ELF-1 (cell line): Measurements from ENCODE around the gene EEF2KMT.
A peak's percentile ranks its signal among the peaks of the same experiment; 100 is the strongest.
"Not testable (repeated sequence)": the region's sequence is repeated elsewhere in the genome, so short reads cannot be mapped to it uniquely, and the experiment has no call there.

Experiments used
- DNase-seq: peaks from one replicate; pipeline ENCODE4 v3.0.0-alpha.2; 2016; ENCODE audit warnings: low read depth, low spot score

The EEF2KMT gene

GRCh38 chr16:5095145-5095830 is 2.3 kb downstream of the EEF2KMT start:
- DNase-seq: not testable (repeated sequence)

- DNase-seq: not testable (repeated sequence)
Measured at GRCh38 chr16:5093746-5094145, 3.8 kb downstream of the EEF2KMT start.

DNA sequence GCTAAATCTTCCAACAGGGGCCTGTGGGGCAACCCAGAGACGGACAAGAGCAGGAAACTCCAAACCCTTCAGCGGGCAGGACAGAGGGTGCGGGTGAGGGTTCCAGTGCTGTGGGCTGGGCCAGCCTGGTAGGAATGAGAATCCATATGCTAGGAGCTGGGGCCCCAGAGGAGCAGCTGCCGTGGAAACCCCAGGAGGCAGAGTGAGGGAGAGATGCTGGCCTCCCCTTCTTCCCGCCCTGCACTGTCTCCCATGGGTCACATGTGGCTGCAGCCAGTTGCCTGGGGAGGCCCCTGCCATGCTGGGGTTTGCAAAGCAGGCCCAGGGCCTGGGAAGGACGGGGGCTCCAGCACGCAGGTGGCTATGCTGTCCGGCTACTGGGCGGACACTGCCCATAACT is 4.5 kb downstream of the EEF2KMT start:
- DNase-seq: not testable (repeated sequence)

DNA sequence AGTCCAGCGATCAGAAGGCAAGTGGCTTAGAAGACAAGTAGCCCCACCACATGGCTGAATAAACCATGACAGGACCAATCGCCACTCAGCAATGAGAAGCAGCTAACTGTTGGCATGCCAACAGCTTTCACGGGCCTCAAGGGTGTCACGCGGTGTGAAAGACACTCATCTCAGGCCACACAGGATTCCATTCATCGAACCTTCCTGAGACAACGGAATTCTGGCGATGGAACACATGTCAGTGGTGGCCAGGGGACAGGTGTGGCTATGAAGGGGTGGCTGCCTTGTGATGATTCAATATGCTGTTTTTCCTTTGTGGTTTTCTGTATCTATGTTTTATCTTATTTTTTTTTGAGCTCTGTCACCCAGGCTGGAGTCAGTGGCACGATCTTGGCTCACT is 7.0 kb downstream of the EEF2KMT start:
- not testable (repeated sequence) for DNase-seq

DNA sequence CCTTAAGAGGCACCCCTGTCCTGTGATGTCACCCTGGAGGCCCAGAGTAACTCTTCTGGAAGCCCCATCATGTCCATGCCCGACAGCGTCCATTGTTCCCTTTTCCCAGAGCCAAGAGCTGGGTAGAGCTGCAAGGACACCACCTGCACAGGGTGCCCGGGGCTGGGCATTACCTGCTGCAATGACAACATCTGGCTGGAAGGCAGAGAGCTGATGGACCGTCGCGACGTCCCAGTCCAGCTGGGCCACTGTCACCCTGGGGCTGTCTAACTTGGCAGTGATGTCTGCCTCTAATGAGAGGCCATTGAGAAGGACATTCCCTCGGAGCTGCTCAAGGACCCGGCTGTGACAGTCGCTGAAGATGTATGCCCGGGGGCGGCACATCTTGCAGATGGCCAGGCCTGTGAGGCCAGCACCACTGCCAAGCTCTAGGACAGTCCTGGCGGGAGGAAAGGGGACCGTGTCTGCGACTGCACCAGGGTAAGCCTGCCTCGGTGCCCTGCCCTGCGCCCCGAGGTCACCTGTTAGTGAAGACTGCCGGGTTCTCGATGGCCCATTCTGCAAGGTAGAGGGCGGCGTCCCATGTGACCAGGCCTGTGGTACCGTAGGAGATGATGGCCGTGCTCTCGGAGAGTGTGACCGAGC is 7.6 kb downstream of the EEF2KMT start:
- not testable (repeated sequence) for DNase-seq

DNA sequence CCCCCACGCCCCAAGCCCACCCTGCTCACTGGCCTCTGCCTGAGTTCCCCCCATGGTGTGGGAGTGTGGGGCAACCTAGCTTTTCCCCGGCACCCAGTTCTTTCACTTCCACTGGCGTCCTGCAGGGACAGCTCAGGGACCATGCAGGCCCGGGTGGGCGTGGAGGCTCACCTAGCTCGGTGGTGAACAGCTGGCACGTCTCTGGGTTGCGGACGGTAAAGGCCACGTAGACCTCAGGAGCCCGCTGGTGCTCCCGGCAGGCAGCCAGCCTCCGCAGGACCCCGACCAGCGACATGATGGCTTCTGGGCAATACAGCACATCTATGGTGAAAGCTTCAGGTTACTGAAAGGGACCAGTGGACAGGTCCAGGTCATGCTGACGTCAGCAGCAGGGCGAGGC is 8.7 kb downstream of the EEF2KMT start:
- not testable (repeated sequence) for DNase-seq

DNA sequence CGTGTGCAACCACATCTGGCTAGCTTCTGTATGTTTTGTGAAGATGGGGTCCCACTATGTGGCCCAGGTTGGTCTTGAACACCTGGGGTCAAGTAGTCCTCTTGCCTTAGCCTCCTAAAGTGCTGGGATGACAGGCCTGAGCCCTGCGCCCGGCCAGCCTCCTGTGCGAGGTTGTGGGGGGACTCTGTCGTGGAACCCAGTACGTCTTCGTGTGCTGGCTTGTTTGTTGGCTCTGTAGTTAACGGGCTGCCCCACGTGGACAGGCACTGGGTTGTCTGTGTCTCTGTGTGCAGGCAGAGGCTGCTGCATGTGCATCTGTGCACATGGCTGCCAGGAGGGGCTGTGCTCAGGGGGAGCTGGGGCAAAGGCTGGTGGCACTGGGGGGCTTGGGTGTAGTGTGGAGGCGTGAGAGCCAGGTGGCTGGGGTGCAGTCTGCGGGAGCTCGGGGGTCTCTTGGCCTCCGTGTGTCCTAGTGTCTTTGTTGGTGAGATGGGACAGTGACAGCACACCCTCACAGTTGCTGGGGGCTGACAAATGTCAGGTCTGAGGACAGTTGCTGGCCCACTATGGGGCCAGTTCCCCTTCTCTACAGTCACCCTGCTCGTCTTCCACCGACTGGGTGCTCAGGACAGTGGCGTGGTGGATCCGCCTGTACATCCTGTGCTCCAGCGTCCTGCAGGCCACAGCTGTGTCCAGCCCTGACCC is 9.4 kb downstream of the EEF2KMT start:
- DNase-seq: not testable (repeated sequence)

GRCh38 chr16:5085716-5086115 is 11.9 kb downstream of the EEF2KMT start:
- DNase-seq: not testable (repeated sequence)

DNA sequence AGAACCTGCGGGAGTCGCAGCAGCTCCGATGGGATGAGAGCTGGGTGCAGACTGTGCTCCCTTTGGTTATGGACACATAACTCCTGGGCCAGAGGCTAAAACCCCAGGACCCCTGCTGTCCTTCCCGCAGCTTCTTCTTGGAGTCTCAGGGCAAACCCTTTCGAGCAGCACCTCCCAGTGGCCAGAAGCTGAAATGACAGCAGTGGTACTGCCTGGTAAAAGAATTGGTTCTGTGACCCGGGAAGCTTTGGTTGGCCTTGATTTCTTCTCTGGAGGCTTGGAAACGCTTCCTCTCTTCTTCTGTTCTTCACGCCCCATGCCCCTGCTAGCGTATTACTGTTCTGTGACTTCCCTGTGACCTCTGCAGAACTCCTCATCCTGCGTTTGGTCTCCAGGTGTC is 12.8 kb downstream of the EEF2KMT start:
- peak; percentile 87 for DNase-seq

- DNase-seq: not testable (repeated sequence)
Measured at GRCh38 chr16:5084099-5084731, 13.4 kb downstream of the EEF2KMT start.

DNA sequence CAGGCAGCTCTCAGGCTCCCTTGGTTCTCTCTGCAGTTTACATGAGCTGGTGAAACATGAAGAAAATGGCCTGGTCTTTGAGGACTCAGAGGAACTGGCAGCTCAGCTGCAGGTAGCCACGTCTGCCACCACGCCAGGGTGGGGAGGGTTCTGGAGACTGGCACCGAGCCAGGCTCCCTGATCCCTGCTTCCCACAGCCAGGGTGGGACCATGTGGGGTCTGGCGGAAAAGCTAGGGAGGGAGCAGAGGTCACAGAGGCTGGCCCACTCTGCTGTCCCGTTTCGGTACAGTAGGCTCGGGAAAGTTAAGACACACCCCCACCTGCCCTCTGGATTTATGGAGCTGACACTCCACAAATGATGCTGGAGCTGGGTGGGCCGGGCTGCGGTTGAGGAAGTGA is 13.9 kb downstream of the EEF2KMT start:
- not testable (repeated sequence) for DNase-seq

- DNase-seq: not testable (repeated sequence)
Measured at GRCh38 chr16:5080996-5081395, 16.6 kb downstream of the EEF2KMT start.

GRCh38 chr16:5080461-5080860 is 17.1 kb downstream of the EEF2KMT start:
- DNase-seq: not testable (repeated sequence)

DNA sequence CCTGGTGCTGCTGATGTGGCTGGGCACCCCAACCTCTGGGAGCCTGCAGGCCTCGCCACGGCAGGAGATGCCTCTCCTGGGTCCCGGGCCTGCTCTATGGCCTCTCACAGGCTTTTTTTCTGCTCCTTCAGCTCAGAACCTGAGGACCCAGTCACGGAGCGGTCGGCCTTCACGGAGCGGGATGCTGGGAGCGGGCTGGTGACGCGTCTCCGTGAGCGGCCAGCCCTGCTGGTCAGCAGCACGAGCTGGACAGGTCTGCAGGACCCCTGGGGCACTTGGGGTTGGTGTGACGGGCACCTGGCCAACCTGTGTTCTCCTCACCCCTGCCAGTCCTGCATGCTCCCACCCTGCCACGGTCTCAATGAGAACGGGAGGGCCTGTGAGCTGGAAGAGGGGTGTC is 19.0 kb downstream of the EEF2KMT start:
- no peak for DNase-seq

DNA sequence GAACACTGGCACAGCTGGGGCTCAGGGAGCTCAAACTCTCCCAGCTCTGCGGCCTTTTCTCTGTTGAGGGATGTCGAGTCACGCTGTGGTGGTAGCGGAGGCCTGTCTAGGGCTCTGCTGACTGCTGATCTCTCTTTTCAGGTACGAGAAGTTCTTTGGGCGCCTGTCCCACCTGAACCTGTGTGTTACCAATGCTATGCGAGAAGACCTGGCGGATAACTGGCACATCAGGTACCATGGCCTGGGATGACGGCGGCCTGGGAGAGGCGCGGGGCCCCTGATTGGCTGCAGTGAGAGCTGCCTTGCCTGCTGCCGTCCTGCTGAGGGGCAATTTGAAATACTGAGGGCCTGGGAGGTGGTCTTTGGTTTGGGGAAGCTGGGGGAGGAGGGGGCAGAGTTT is 20.3 kb downstream of the EEF2KMT start:
- no peak for DNase-seq

GRCh38 chr16:5075637-5076036 is 22.0 kb downstream of the EEF2KMT start:
- DNase-seq: no peak

GRCh38 chr16:5073771-5074170 is 23.8 kb downstream of the EEF2KMT start:
- not testable (repeated sequence) for DNase-seq

DNA sequence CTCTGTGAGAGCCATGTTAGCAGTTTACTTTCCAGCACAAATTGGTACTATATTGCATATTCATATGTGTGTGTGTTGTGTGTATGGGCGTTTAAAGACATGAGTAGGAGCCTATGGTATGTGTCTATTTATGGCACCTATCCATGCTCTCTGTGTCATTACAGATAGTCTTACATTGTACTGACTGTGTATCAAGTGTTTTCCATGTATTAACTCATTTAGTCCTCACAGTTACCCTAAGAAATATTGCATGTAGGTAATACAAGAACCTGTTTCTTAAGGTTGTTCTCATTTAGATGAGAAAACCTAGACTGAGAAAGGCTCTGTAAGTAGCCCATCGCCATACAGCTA is 24.3 kb downstream of the EEF2KMT start:
- DNase-seq: no peak

GRCh38 chr16:5072334-5073278 is 25.0 kb downstream of the EEF2KMT start:
- no peak for DNase-seq

DNA sequence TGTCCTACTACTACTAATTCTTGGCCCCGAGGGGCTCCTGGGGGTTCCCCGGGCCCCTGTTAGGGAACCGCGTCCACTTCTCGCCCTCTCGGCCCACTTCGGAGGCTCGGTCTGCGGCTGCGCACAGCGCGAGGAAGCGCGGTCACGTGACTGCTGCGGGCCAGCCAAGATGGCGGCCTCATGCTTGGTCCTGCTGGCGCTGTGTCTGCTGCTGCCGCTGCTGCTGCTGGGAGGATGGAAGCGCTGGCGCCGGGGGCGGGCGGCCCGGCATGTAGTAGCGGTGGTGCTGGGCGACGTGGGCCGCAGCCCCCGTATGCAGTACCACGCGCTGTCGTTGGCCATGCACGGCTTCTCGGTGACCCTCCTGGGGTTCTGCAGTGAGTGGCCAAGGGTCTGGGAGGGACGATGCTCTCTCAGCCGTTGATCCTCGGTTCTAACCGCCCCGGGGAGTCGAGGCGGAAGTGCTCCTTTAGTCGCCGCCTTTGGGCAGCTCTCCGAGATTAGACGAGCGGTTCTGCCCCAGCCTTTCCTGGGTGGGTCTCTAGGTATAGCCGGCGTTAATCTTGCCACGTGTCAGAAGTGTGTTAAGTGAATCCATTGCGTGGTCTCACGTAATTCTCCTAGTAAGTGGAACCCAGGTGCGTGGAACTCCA is 25.8 kb downstream of the EEF2KMT start, which contains the start of gene ALG1:
TSS of gene ALG1 (plus strand) at position 163 of the 653 bp plus-strand sequence. CDS start at position 170, 7 bp downstream.
- peak; percentile 92 for DNase-seq

GRCh38 chr16:5071341-5071680 is 26.3 kb downstream of the EEF2KMT start:
- DNase-seq: no peak
